Endothelial cell of umbilical vein (primary cell): Measurements from ENCODE around the gene CLDN1. TPM values are rescaled to one million over a fixed set of nuclear protein-coding genes. Genes with fewer than 3 reads are reported as not detected.

Source experiments
- BruUV-seq: library from RNA; stranded (reverse); fragments of 400-500 nt; replicated peaks from 2 replicates; lab custom pipeline; 2021; lab: Mats Ljungman, UMichigan
- CTCF ChIA-PET: fragments of 300-600, 350-600 bp; sonication (Branson Sonifier 250); formaldehyde crosslinking; loops from one replicate; lab custom pipeline; 2021; ENCODE audit warnings: antibody characterized with exemption, inconsistent platforms; lab: Charles Lee
- POLR2A ChIA-PET: fragments of 300-600, 350-600 bp; sonication (Branson Sonifier 250); formaldehyde crosslinking; loops from one replicate; lab custom pipeline; 2021; ENCODE audit warnings: antibody characterized with exemption, inconsistent platforms; lab: Charles Lee
- DNase-seq: peaks from one replicate; pipeline ENCODE4 v3.0.0-alpha.2; 2011; ENCODE audit warnings: low read depth, low spot score
- FAIRE-seq: peaks from 2 replicates; lab custom pipeline; 2011; peaks lifted over from hg19 to GRCh38; lab: Jason Lieb, UNC
- H2AFZ ChIP-seq: 2 replicates; pipeline ENCODE4 v1.6.0; 2012; ENCODE audit warnings: low read depth, low read length, control low read depth, inconsistent platforms
- H3K27ac ChIP-seq: 2 replicates; pipeline ENCODE4 v1.5.1; 2011; ENCODE audit warnings: low read depth, mild to moderate bottlenecking, control low read depth, low read length, moderate library complexity; ENCODE audit not compliant: insufficient read depth
- H3K27me3 ChIP-seq, 2 experiments: 2 replicates each; pipeline versions ENCODE4 v1.6.0 to v1.6.1; 2011; ENCODE audit warnings: low read length in 2 of 2, mixed read lengths in 1 of 2; ENCODE audit not compliant: control insufficient read depth in 2 of 2, insufficient read depth in 2 of 2
- H3K36me3 ChIP-seq, 2 experiments: 2 replicates in 1 of 2; 3 replicates in 1 of 2; pipeline ENCODE4 v1.5.1; 2011; ENCODE audit warnings: low read length in 2 of 2, mild to moderate bottlenecking in 1 of 2, moderate library complexity in 1 of 2; ENCODE audit not compliant: control insufficient read depth in 2 of 2, insufficient read depth in 2 of 2; ENCODE audit errors: extremely low read depth in 1 of 2
- H3K4me1 ChIP-seq: 3 replicates; pipeline ENCODE4 v1.5.1; 2011; ENCODE audit warnings: mild to moderate bottlenecking, low read length; ENCODE audit not compliant: control insufficient read depth, insufficient read depth; ENCODE audit errors: extremely low read depth
- H3K4me2 ChIP-seq: 2 replicates; pipeline ENCODE4 v1.6.1; 2011; ENCODE audit warnings: low read length, control low read depth, mixed read lengths; ENCODE audit not compliant: insufficient read depth
- H3K4me3 ChIP-seq, 3 experiments: fragments of 200-600 bp in 1 of 3; sonication (generic), shearing (Covaris generic) in 1 of 3; replicated peaks in 1 of 3; 2 replicates each; pipeline ENCODE4 v1.5.1; 2011 to 2016; ENCODE audit warnings: control low read depth in 3 of 3, low read length in 3 of 3, mild to moderate bottlenecking in 2 of 3, inconsistent platforms in 1 of 3, low read depth in 1 of 3, moderate library complexity in 1 of 3; ENCODE audit not compliant: insufficient read depth in 1 of 3
- H3K79me2 ChIP-seq: 2 replicates; pipeline ENCODE4 v1.6.0; 2012; ENCODE audit warnings: low read length, inconsistent platforms; ENCODE audit not compliant: control insufficient read depth, insufficient read depth
- H3K9ac ChIP-seq: replicated peaks from 2 replicates; pipeline ENCODE3; 2011; ENCODE audit warnings: low read length, control low read depth; ENCODE audit not compliant: insufficient read depth; ENCODE audit errors: extremely low read depth
- H3K9me1 ChIP-seq: replicated peaks from 3 replicates; pipeline ENCODE4 v1.6.0; 2011; ENCODE audit warnings: mild to moderate bottlenecking, low read length; ENCODE audit not compliant: control insufficient read depth, insufficient read depth; ENCODE audit errors: extremely low read depth
- H3K9me3 ChIP-seq: replicated peaks from 2 replicates; pipeline ENCODE4 v1.5.1; 2012; ENCODE audit warnings: low read length, inconsistent platforms; ENCODE audit not compliant: control insufficient read depth, insufficient read depth
- H4K20me1 ChIP-seq: replicated peaks from 2 replicates; pipeline ENCODE3; 2011; ENCODE audit warnings: mild to moderate bottlenecking, low read length; ENCODE audit not compliant: control insufficient read depth, insufficient read depth; ENCODE audit errors: extremely low read depth
- EZH2 ChIP-seq: IDR thresholded peaks from 2 replicates; pipeline ENCODE4 v1.6.1; 2012; ENCODE audit warnings: borderline replicate concordance, low read depth, mild to moderate bottlenecking, moderate library complexity, low read length, inconsistent platforms; ENCODE audit not compliant: severe bottlenecking
- FOS ChIP-seq: IDR thresholded peaks from 2 replicates; pipeline ENCODE4 v1.6.1; 2011; ENCODE audit warnings: mild to moderate bottlenecking, low read length, moderate library complexity, borderline replicate concordance; ENCODE audit not compliant: insufficient read depth
- GATA2 ChIP-seq: IDR thresholded peaks from 2 replicates; pipeline ENCODE4 v1.7.0; 2011; ENCODE audit warnings: low read depth, mild to moderate bottlenecking, moderate library complexity, mixed read lengths, low read length; ENCODE audit not compliant: insufficient read length, insufficient read depth
- JUN ChIP-seq: IDR thresholded peaks from 2 replicates; pipeline ENCODE4 v1.6.1; 2011; ENCODE audit warnings: borderline replicate concordance, low read depth; ENCODE audit not compliant: insufficient read length, insufficient read depth
- MYC ChIP-seq: IDR thresholded peaks from one replicate; pipeline ENCODE4 v1.6.1; 2011; ENCODE audit warnings: mild to moderate bottlenecking, low read depth, low read length
- POLR2A ChIP-seq: IDR thresholded peaks from 2 replicates; pipeline ENCODE4 v1.6.1; 2012; ENCODE audit warnings: low read depth, mild to moderate bottlenecking, control low read depth, low read length
- dilution Hi-C: fragments of 300-500 bp; cut with MboI; formaldehyde crosslinking; loops from one replicate; pipeline ENCODE4 v1.15.0; 2019; ENCODE audit warnings: low sequenced_read_pairs; ENCODE audit not compliant: extremely low pct_ligation_motif_present
- intact Hi-C: fragments of 100-400 bp; cut with micrococcal nuclease; formaldehyde crosslinking; loops from one replicate; pipeline ENCODE4 v1.10.0; 2022
- polyA plus RNA-seq, 4 experiments: library from polyadenylated mRNA; depleted of rRNA in 3 of 4; stranded (reverse) in 3 of 4; unstranded in 1 of 4; fragments of >200 nt; gene quantifications; 2 replicates each; pipeline versions ENCODE4 v1.2.1 to v1.2.3, GENCODE V29; 2011 to 2012; ENCODE audit warnings: missing spikeins in 1 of 4
- total RNA-seq: library from RNA; stranded (reverse); gene quantifications from 2 replicates; pipeline ENCODE4 v1.2.3, GENCODE V29; 2021
- TF ChIP-seq, protein P1 (sequence below), 2 donors: IDR thresholded peaks; 1 replicate in 1 of 2; 2 replicates in 1 of 2; pipeline ENCODE4 v1.5.1; 2011; ENCODE audit warnings: low read length in 2 of 2, mild to moderate bottlenecking in 2 of 2, moderate library complexity in 2 of 2, control low read depth in 1 of 2, inconsistent platforms in 1 of 2, low read depth in 1 of 2; ENCODE audit not compliant: insufficient read depth in 1 of 2; ENCODE audit errors: extremely low read depth in 1 of 2
- TF ChIP-seq, protein P2 (sequence below): IDR thresholded peaks from 2 replicates; pipeline ENCODE4 v1.6.1; 2011; ENCODE audit not compliant: insufficient read depth, insufficient read length

Gene CLDN1
- total and polyA plus RNA-seq, 2 donors (not counting 3 experiments of a cell fraction or from before 2014, with no cell fraction given) = 0.27 to 0.32 TPM

DNA sequence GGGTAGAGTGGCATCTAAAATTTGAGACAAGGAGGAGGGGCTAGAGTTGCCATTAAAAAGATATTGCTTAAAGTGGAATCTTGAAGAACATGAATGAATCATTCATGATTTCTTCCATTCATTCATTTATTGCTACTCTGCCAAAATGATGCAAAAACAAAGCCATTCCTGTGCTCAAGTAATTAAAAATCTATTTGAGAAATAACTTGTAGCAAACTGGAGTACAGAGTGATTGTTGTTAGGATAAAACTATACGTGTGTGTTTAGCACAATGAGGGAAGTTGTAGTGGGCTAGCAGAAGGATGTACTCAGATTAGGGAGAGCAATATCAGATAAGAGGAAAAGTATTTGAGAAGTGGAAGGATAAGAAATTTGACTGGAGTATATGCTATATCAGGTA lies 11.7 kb upstream of the CLDN1 start:
- BruUV-seq = no TSS peak

More for the DNA sequence above, 11.7 kb upstream of the CLDN1 start:
- Histone ChIP-seq H4K20me1 (no peaks in the 10 kb centered on the region), H3K4me1 (peaks cover 7% of the 10 kb centered on the region), H3K27me3 (no peaks in the 10 kb centered on the region), H3K79me2 (no peaks in the 10 kb centered on the region), H3K27ac (no peak overlapping the region), H3K4me3 (no peak overlapping the region), H2AFZ (no peak overlapping the region), H3K9me3 (no peaks in the 10 kb centered on the region), H3K9ac (no peak overlapping the region), H3K9me1 (no peaks in the 10 kb centered on the region), H3K4me2 (no peak overlapping the region), H3K36me3 (no peaks in the 10 kb centered on the region)
- ChIA-PET CTCF (interaction anchor here (2.3 kb wide), 1 partner anchor 12 kb away, joined by 22 read pairs; the partner anchor contains the start of gene CLDN1), POLR2A (no interaction called here)
- dilution Hi-C loops = no loop called here
- intact Hi-C loops = no loop called here
- FAIRE-seq (no peak), DNase-seq (no peak)
- TF ChIP-seq, protein P1, sequence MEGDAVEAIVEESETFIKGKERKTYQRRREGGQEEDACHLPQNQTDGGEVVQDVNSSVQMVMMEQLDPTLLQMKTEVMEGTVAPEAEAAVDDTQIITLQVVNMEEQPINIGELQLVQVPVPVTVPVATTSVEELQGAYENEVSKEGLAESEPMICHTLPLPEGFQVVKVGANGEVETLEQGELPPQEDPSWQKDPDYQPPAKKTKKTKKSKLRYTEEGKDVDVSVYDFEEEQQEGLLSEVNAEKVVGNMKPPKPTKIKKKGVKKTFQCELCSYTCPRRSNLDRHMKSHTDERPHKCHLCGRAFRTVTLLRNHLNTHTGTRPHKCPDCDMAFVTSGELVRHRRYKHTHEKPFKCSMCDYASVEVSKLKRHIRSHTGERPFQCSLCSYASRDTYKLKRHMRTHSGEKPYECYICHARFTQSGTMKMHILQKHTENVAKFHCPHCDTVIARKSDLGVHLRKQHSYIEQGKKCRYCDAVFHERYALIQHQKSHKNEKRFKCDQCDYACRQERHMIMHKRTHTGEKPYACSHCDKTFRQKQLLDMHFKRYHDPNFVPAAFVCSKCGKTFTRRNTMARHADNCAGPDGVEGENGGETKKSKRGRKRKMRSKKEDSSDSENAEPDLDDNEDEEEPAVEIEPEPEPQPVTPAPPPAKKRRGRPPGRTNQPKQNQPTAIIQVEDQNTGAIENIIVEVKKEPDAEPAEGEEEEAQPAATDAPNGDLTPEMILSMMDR (IDR thresholded peaks at IDR 0.05; ENCODE audit: extremely low read depth in 1 of 2, insufficient read depth in 1 of 2, low read depth in 1 of 2, low read length in 2 of 2) = no peak
- TF ChIP-seq POLR2A (no peak), GATA2 (no peak), MYC (no peak), JUN (no peak), EZH2 (no peak), FOS (no peak)
- TF ChIP-seq, protein P2, sequence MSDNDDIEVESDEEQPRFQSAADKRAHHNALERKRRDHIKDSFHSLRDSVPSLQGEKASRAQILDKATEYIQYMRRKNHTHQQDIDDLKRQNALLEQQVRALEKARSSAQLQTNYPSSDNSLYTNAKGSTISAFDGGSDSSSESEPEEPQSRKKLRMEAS = no peak
